ENCODE results near the gene MATCAP1.

GRCh38 chr16:67188323-67188722, 4.6 kb upstream of the MATCAP1 start:
- TF ChIP-seq CTCF (conservative IDR thresholded peaks at IDR 0.05; ENCODE audit: low read depth, low read length) (no peak), EZH2 (IDR thresholded peaks at IDR 0.05; ENCODE audit: borderline replicate concordance, low read depth, low read length, poor library complexity, severe bottlenecking) (no peak)
